KOPT-K1 (cell line): ENCODE data around the gene PLEKHA1.

Experiments
- H3K27ac ChIP-seq: fragments of 200-600 bp; sonication (generic); 2 replicates; pipeline ENCODE4 v1.5.1; 2016; ENCODE audit warnings: antibody characterized with exemption, mild to moderate bottlenecking, low read depth, low read length; ENCODE audit not compliant: poor library complexity, severe bottlenecking
- H3K36me3 ChIP-seq: fragments of 200-600 bp; sonication (generic); 2 replicates; pipeline ENCODE4 v1.5.1; 2017; ENCODE audit warnings: antibody characterized with exemption, mild to moderate bottlenecking, low read length, moderate library complexity; ENCODE audit not compliant: insufficient read depth
- H3K9me3 ChIP-seq: fragments of 200-600 bp; sonication (generic); 2 replicates; pipeline ENCODE4 v1.5.1; 2017; ENCODE audit warnings: antibody characterized with exemption, low read length, mild to moderate bottlenecking; ENCODE audit not compliant: insufficient read depth, poor library complexity, severe bottlenecking

The PLEKHA1 gene

DNA sequence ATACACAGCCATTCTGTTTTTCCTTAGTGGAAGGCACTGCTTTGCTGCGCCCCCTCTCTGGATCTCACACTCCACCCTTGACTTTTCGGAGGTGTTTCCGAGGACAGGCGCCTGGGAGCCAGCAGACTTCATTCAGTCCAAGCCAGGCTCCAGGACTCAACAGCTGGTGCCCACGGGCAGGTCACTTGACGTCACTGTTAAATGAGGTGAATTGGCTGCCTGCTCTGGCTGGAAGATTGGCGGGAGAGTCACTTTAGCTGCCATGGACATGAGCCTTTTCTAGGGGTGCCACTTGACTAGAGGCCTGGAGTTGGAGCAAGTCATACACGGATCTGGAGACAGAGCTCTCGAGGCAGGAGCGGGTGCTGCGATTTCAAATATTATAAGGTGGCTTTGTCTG is 90.1 kb downstream of the PLEKHA1 start:
- no peaks in the 10 kb centered on the region for H3K9me3 ChIP-seq
- H3K36me3 ChIP-seq = no peaks in the 10 kb centered on the region
- no peak overlapping the region for H3K27ac ChIP-seq

DNA sequence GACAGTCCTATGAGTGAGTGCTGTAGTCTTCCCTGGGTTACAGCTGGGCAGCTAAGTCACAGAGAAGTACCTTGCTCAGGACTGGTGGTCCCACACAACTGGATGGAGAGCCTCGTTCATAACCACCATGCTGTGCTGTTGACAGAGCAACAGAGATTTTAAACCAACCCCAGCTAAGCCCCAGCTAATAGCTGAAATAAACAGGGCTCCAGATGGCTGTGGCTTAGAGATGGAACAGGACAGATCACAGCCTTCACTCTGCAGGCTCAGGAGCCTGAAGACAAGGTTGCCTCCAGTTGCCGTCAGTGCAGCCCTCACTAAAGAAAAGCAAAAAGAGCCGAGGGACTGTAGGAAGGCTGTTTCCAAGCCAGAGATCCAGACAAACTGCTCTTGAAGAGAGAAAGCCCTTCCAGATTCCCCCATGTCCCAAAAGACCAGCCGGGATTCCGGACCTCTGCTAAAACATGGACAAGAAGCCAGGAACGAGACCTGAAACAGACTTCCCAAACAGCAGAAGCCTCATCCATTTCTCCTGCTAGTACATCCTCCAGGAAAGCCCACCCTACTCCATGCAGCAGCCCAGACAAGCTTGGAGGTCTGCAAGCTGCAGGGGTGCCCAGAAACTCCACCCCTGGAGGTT is 91.0 kb downstream of the PLEKHA1 start:
- no peak overlapping the region for H3K27ac ChIP-seq
- no peaks in the 10 kb centered on the region for H3K9me3 ChIP-seq
- H3K36me3 ChIP-seq = no peaks in the 10 kb centered on the region

DNA sequence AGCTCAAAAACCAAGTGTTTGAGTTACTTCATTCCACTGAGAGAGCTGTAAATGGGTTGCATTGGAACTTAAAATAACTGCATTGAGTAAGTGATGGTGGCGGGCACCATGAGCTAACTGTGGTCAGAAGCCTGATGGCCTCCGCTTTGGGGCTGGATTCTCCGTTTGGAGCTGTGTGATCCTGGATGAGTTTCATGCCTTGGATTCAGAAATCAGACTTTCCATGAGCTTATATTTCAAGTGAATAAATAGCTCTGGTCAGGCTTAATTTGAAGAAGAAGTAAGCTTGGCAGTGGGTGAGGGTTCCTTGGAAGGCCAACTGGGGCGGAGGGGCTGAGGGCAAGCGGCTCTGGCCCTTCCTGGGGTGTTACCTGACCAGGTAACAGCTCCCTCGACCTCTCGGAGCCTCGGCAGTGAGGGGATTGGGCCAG is 92.5 kb downstream of the PLEKHA1 start:
- H3K36me3 ChIP-seq = no peaks in the 10 kb centered on the region
- no peaks in the 10 kb centered on the region for H3K9me3 ChIP-seq
- no peak overlapping the region for H3K27ac ChIP-seq

DNA sequence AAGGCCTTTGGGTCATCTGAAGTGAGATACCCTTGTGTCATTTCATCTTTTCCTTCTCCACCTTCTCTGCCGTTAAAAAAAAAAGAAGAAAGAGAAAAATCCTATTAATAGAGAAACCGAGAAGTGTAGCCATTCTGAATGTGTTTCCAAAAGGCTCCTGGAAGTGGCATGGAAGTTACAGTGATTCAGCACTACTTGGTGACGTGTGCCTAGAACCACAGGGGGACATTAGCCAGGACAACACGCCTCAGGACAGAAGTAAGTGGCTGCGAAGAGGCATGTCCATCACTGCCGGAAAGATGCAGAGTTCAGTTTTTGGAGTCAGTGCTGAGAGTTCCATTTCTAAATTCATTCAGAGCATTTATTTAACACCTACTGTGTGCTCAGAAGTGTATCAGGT is 93.2 kb downstream of the PLEKHA1 start:
- Histone ChIP-seq H3K9me3 (no peaks in the 10 kb centered on the region), H3K36me3 (no peaks in the 10 kb centered on the region), H3K27ac (no peak overlapping the region)

DNA sequence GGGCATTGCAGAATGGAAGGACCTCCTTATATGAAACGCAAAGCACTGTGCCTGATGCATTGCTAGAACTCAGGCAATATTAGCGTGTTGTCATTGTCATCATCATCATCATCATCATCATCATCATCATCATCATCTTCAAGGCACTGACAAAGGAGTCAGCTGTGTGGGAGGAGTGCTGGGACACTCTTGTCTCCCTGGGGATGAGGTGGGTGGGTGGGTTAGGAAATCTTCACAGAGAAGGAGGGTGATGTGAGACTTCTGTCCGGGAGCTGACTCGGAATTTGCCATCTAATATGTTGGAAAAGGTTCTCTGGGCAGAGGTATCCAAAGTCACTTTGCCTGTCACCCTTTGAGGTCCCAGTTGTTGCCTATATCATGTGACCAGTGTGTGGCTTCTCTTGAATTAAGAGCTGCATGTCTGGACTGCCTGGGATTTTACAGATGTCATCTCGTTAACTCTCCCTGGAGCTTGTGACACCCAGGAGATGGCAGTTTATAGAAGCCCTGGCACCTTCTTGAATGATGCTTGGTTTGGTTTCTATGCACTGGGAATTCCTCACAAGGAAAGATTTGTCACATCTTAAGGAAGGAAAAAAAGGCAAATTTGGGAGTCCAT is 93.9 kb downstream of the PLEKHA1 start:
- Histone ChIP-seq H3K36me3 (no peaks in the 10 kb centered on the region), H3K27ac (no peak overlapping the region), H3K9me3 (no peaks in the 10 kb centered on the region)

DNA sequence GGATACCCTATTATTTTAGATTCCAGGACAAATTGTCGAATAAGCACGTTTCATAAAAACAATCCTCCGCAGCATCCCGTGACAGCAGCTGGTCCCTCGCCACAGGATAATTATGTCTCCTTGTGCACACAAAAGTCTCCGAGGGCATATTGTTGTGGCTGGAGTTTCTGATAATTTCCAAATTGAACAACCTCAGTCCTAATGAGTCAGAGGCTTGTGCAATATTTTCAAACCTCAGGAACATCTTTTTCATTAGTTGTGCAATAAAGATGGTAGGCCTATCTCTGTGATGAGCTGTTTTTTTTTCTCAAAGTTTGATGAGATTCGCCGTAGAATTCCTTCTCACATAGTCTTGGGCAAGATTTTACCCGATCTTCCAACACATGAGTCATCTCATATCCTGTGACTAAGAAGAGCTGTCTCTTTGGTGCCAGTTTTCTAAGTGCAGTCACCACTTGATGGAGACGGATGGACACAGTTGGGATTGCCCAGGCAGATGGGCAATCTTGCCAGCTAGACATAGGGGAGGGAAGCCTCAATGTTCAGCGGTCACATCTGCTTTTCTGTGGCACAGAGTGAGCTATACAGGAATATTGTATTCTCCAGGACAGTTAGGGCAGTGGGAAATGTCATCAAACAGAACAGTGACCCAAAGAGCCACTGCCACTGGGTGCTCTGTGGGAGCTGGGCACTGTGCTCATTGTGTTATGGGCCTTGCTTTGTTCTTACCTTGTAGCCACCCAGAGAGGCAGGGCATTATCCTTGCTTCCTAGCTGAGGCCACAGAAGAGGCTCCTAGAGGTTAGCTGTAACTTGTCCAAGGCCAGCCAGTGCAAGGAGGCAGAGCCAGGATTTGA is 94.6 kb downstream of the PLEKHA1 start:
- Histone ChIP-seq H3K36me3 (no peaks in the 10 kb centered on the region), H3K9me3 (no peaks in the 10 kb centered on the region), H3K27ac (no peak overlapping the region)

DNA sequence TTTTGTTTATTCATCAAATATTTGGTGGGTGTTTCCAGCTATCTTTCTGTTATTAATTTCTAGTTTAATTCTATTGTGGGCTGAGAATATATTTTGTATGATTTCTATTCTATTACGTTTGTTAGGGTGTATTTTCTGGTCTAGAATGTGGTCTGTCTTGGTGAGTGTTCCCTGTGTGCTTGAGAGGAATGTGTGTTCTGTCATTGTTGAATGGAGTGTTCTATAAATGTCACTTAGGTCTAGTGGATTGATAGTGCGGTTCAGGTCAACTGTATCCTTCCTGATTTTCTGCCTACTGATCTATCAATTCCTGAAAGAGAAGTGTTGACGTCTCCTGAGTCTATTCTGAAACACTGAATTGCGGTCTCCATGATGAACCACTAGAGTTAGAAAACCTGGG is 95.3 kb downstream of the PLEKHA1 start:
- no peaks in the 10 kb centered on the region for H3K9me3 ChIP-seq
- no peak overlapping the region for H3K27ac ChIP-seq
- no peaks in the 10 kb centered on the region for H3K36me3 ChIP-seq

DNA sequence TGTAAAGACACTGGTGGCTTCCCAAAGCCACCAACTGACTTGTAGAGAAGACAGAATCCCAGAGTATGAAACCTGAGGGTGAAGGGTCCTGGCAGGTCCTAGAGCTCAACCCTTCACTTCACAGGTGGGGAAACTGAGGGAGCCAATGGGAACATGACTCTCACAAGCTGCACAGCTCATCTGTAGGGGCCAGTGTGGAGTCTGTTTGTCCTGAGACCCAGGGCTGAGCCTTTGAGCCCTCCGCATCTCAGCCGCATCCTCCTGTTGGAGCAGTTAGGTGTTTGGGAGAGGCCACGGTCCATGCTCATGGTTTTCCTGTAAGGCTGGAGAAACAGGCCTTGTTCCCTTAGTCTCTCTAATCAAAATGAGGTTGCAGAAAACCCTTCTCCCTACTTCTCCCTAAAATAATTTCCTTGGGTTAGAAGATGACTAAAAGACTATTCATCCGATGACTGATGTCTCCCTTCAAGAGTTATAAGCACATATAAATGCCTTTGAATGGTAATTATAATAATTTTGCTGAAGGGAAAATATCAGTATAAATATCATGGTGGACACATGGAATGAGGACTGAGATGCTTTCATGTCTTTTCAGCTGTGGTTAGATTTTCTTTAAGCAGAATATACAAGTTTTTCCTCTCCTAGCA is 97.1 kb downstream of the PLEKHA1 start:
- H3K27ac ChIP-seq = no peak overlapping the region

DNA sequence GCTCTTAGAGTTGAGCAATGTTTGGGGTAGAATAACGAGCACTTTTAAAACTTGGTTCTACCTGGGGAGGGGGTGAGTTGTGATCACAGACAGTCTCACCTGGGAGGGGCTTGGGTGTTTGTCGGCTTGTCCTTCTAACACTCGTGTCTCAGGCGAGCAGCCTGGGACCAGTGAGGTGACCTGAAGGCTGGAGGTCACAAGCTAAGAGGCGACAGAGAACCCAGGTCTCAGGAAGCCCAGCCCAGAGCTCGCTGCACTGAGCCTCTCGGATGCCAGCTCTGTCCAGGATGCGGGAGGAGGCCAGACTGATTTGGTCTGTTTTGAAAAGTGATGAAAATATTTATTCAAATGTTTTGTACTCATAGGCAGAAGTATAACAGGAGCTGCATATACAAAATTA is 98.6 kb downstream of the PLEKHA1 start:
- Histone ChIP-seq H3K36me3 (no peaks in the 10 kb centered on the region), H3K9me3 (no peaks in the 10 kb centered on the region), H3K27ac (no peak overlapping the region)

More for the DNA sequence above, 97.1 kb downstream of the PLEKHA1 start:
- Histone ChIP-seq H3K9me3 (no peaks in the 10 kb centered on the region), H3K36me3 (no peaks in the 10 kb centered on the region)

DNA sequence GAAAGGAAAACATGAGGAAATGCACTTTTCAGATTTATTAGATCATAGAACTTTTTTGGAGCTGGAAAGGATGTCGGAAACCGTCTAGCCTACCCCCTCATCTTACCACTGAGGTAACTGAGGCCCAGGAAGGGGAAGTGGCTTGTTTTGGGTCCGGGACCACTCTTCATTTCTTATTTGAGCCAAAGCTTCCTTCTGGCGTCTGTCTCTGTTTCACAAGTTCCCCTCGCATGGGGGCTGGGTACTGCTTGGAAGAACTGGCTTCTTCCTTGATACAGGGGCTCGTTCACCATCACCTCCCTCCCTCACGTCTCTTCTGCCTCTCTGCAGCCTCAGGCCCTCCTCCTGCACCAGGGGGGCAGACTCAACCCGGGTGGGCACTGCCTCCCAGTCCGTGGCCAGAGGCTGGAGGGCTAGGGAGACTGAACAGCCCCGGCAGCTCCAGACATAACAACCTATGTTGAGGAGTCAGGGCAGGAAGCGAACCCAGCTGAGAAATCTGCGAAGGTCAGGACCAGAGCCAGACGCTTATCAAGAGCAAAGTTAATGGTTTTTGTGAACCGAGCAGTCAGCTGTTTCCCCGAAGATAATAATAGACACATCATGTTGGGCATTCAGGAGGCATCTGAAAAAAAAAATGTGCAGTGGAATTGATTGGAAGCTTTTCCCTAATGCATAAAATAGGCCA is 99.8 kb downstream of the PLEKHA1 start:
- no peaks in the 10 kb centered on the region for H3K9me3 ChIP-seq
- no peak overlapping the region for H3K27ac ChIP-seq
- no peaks in the 10 kb centered on the region for H3K36me3 ChIP-seq

DNA sequence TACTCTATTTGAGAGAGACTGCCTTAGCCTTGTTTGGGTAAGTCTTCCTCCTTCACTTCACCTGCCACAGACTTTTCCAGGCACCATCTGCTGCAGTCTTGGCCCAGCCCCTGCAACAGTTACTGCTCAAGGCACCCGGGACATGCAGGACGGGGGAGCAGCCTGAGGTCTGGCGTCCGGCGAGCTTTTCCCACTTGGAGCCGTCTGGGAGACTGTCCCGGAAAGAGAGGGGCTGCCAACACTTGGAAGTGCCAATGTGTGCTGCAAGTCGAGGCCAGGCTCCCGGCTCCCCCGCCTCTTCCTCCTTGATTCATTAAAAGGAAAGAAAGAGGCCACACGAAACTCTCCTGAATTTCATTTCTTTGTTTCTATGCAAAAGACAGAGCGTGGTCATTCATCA is 100.6 kb downstream of the PLEKHA1 start:
- Histone ChIP-seq H3K9me3 (no peaks in the 10 kb centered on the region), H3K36me3 (no peaks in the 10 kb centered on the region), H3K27ac (no peak overlapping the region)

DNA sequence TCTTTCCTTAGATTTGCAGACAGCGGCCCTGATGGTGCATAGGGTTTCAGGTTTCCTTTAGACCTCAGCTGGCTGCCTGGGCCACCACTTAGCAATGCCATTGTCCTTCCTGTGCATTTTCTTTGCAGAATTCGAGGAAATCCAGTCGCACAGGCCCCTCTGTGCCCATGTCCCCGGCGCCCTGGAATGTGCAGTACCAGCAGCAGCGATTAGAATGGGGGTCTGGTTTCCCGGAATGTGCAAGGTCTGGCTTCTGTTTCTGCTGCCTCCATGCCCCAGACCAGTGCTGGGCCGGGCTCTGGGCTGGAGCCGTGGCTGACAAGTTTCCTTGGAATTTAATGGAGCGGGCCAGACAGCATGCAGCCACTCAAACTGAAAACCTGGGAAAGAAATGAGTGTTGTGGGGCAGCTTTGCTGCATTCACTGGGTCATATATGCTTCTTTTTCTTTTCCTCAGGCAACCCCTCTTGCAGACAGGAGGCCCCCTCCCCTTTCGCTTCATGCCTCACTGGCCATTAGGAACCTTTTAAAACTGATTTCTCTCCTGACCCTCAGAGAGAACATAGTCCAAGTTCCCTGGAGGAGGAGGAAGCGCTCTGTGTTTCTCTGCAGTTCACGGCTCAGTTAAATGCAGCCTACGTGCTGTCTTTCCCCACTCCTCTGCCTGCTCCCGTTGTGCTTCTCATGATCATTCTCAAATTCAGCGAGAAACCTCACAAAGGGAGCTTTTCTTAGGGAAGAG is 101.3 kb downstream of the PLEKHA1 start:
- H3K36me3 ChIP-seq = no peaks in the 10 kb centered on the region
- H3K27ac ChIP-seq = no peak overlapping the region

DNA sequence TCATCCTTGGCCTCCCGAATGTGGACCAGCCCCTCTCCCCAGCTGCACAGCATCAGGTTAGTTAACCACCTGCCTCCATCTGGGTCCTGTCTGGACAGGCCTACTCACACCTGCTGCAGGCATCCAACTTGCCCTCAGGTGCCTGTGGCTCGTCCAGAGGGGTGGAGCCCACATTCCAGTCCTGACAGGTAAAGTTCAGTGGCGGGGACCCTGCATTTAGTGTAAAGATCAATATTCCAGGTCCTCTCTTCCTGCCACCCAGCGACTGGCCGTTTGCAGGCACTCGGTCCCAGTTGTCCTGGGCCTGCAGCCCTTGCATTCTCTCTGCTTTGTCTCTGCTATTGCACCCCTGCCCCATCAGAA is 101.8 kb downstream of the PLEKHA1 start:
- Histone ChIP-seq H3K36me3 (no peaks in the 10 kb centered on the region), H3K9me3 (peaks cover 2% of the 10 kb centered on the region), H3K27ac (no peak overlapping the region)

More for the DNA sequence above, 101.3 kb downstream of the PLEKHA1 start:
- no peaks in the 10 kb centered on the region for H3K9me3 ChIP-seq

DNA sequence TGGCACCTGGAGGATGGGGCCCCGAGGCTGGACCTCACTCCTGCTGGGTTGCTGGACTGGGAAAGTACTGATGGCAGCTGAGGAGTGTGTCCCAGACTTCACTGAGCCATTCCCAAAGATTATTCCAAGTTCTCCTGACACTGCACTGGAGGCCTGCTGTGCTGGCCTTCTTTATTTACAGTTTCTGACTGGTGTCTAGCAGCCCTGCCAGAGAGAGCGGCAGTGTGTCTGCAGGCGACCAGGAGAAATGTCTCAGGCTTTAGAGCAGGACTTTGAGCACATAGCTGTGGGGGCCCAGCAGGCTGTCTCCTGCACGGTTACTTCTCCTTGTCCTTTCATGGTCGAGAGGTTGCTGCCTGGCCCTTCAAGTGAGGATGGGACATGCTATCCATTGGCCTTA is 102.9 kb downstream of the PLEKHA1 start:
- H3K36me3 ChIP-seq = no peaks in the 10 kb centered on the region
- H3K9me3 ChIP-seq = peaks cover 13% of the 10 kb centered on the region
- no peak overlapping the region for H3K27ac ChIP-seq
